DND-41 (cell line): ENCODE results near the gene SLC48A1.
A peak's percentile ranks its signal among the peaks of the same experiment; 100 is the strongest.

Experiments
- ATAC-seq: fragments of 200-7000 bp; cut with Tn5 transposase; 3 replicates; pipeline ENCODE4 v1.9.1; 2021; ENCODE audit warnings: low read depth; ENCODE audit not compliant: insufficient read depth
- DNase-seq: peaks from one replicate; pipeline ENCODE4 v3.0.0-alpha.2; 2020
- H2AFZ ChIP-seq: 2 replicates; pipeline ENCODE4 v1.6.0; 2012; ENCODE audit warnings: low read depth, low read length
- H3K27ac ChIP-seq: 2 replicates; pipeline ENCODE4 v1.5.1; 2012; ENCODE audit warnings: low read length, inconsistent platforms
- H3K27me3 ChIP-seq: fragments of 200-600 bp; sonication (generic); 2 replicates; pipeline ENCODE4 v1.6.0; 2012; ENCODE audit warnings: low read length, mild to moderate bottlenecking, inconsistent platforms; ENCODE audit not compliant: insufficient read depth, poor library complexity
- H3K36me3 ChIP-seq: 2 replicates; pipeline ENCODE4 v1.5.1; 2012; ENCODE audit warnings: low read length, inconsistent platforms; ENCODE audit not compliant: insufficient read depth
- H3K4me1 ChIP-seq: 2 replicates; pipeline ENCODE4 v1.5.1; 2012; ENCODE audit warnings: mild to moderate bottlenecking, low read length; ENCODE audit not compliant: insufficient read depth
- H3K4me2 ChIP-seq: 2 replicates; pipeline ENCODE4 v1.6.0; 2012; ENCODE audit warnings: mild to moderate bottlenecking, moderate library complexity, low read length, inconsistent platforms; ENCODE audit not compliant: insufficient read depth
- H3K4me3 ChIP-seq, 2 experiments: fragments of 200-600 bp in 1 of 2; shearing (Covaris generic) in 1 of 2; 2 replicates each; pipeline ENCODE4 v1.5.1; 2012 to 2016; ENCODE audit warnings: inconsistent platforms in 2 of 2, low read length in 2 of 2, mild to moderate bottlenecking in 2 of 2, low read depth in 1 of 2, moderate library complexity in 1 of 2
- H3K79me2 ChIP-seq: 2 replicates; pipeline ENCODE4 v1.6.0; 2012; ENCODE audit warnings: low read length, inconsistent platforms; ENCODE audit not compliant: insufficient read depth
- H3K9ac ChIP-seq: 2 replicates; pipeline ENCODE4 v1.6.0; 2012; ENCODE audit warnings: low read depth, mild to moderate bottlenecking, inconsistent platforms, low read length, moderate library complexity
- H3K9me3 ChIP-seq: 2 replicates; pipeline ENCODE4 v1.5.1; 2012; ENCODE audit warnings: low read length, moderate library complexity, mild to moderate bottlenecking, inconsistent platforms; ENCODE audit not compliant: insufficient read depth, severe bottlenecking
- H4K20me1 ChIP-seq: 2 replicates; pipeline ENCODE4 v1.6.0; 2012; ENCODE audit warnings: low read length; ENCODE audit not compliant: insufficient read depth
- EZH2 ChIP-seq: IDR thresholded peaks from 3 replicates; pipeline ENCODE4 v1.6.1; 2012; ENCODE audit warnings: borderline replicate concordance, low read depth, mild to moderate bottlenecking, moderate library complexity, low read length, inconsistent platforms; ENCODE audit not compliant: severe bottlenecking
- TF ChIP-seq, protein P1 (sequence below): IDR thresholded peaks from 2 replicates; pipeline ENCODE4 v1.5.1; 2012; ENCODE audit warnings: borderline replicate concordance, low read length, moderate library complexity, mild to moderate bottlenecking; ENCODE audit not compliant: poor library complexity, severe bottlenecking; ENCODE audit errors: extremely low read depth

Gene SLC48A1

DNA sequence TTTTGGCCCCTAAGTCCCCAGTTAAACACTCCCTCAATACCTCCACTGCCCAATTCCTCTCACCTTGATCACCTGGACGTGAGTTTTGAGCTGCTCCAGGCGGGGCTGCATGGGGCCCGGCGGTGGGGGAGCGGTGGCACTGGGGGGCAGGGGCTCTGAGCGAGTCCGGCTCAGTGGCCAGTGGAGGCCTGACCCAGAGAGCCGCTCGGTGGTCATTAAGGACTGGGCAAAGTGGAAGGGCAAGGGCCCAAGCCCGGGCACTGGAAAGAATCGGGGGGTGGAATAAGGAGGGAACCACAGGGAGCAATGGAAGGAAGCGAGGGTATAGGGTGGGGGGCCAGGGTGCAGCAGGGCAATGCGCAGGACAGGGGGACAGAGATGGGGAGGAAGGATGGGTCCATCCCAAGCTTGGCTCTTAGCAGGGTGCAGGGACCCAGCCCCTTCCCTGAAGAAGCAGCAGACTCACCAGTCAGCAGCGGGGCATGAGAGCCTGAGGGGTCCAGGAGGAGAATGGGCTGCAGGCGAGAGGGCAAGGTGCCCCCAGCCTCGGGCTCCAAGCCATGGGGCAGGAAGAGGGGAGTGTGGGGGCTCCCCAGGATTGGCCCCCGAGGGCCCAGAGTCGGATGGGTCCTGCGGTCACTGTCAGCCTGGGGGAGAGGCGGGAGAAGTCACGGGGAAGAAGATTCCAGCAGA lies 22.2 kb downstream of the SLC48A1 start:
- ATAC-seq: no peak
- no peaks in the 10 kb centered on the region for H3K9me3 ChIP-seq
- H3K4me1 ChIP-seq: no peaks in the 10 kb centered on the region
- DNase-seq: no peak
- H3K27me3 ChIP-seq: no peaks in the 10 kb centered on the region
- H3K79me2 ChIP-seq: no peaks in the 10 kb centered on the region
- no peak overlapping the region for H3K27ac ChIP-seq
- no peak overlapping the region for H3K4me3 ChIP-seq
- H3K36me3 ChIP-seq: no peaks in the 10 kb centered on the region
- no peak overlapping the region for H3K9ac ChIP-seq
- H3K4me2 ChIP-seq: no peak overlapping the region
- TF ChIP-seq, protein P1, sequence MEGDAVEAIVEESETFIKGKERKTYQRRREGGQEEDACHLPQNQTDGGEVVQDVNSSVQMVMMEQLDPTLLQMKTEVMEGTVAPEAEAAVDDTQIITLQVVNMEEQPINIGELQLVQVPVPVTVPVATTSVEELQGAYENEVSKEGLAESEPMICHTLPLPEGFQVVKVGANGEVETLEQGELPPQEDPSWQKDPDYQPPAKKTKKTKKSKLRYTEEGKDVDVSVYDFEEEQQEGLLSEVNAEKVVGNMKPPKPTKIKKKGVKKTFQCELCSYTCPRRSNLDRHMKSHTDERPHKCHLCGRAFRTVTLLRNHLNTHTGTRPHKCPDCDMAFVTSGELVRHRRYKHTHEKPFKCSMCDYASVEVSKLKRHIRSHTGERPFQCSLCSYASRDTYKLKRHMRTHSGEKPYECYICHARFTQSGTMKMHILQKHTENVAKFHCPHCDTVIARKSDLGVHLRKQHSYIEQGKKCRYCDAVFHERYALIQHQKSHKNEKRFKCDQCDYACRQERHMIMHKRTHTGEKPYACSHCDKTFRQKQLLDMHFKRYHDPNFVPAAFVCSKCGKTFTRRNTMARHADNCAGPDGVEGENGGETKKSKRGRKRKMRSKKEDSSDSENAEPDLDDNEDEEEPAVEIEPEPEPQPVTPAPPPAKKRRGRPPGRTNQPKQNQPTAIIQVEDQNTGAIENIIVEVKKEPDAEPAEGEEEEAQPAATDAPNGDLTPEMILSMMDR: no peak
- no peak for TF ChIP-seq EZH2
- H2AFZ ChIP-seq: no peak overlapping the region
- no peaks in the 10 kb centered on the region for H4K20me1 ChIP-seq

DNA sequence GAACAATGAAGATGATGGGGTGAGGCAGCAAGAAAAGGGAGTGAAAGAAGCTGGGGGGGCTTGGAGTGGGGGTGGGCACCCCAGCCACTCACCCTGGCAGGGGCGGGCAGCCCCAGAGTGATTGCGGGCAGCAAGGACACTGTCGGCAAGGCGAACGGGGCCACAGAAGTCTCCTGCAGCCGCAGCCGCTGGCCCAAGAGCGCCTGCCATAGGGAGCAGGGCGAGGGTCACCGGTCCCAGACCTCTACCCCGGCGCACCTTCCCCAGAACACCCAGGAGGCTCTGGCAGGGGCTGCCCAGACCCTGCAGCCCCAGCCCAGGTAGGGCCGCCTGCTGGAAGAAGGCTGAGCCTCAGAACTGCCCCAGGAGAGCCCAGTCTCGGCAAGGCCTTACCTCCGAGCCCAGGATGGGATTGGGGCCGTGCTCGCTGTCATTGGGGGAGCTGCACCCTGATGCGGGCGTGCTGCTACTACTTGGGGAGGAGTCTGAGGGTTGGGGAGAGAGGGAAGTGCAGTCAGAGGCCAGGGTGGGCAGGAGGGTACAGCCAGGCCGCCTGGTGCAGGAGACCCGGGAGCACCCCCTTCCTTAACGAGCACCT lies 22.9 kb downstream of the SLC48A1 start:
- Histone ChIP-seq H3K4me3 (no peak overlapping the region), H3K9me3 (no peaks in the 10 kb centered on the region), H3K9ac (no peak overlapping the region), H3K4me1 (no peaks in the 10 kb centered on the region), H3K79me2 (no peaks in the 10 kb centered on the region), H2AFZ (no peak overlapping the region), H3K36me3 (no peaks in the 10 kb centered on the region), H3K4me2 (no peak overlapping the region), H3K27me3 (no peaks in the 10 kb centered on the region), H4K20me1 (no peaks in the 10 kb centered on the region), H3K27ac (no peak overlapping the region)
- ATAC-seq (no peak), DNase-seq (no peak)
- TF ChIP-seq EZH2: no peak
- TF ChIP-seq, protein P1: no peak

DNA sequence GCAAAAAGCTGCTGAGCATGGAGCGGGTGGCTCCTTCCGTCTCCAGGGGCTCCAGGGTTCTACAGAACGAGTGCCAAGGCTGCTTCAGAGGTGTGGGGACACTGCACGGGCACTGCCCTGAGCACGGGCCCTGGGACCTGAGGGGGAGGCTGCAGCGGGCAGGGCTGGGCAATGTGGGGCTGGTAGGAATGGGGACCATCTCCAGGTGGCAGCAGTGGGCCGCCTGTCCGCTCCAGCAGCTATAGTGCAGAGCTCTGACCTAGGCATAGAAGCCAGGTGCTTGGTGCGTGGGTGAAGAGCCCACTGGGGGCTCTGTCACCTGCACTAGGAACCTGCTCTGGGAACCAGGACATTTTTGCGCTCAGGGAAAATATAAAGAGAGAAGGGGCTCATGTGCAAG lies 24.4 kb downstream of the SLC48A1 start:
- peak; percentile 81 for ATAC-seq
- H4K20me1 ChIP-seq: peaks cover 11% of the 10 kb centered on the region; the same call in 1 of the 2 replicates
- no peaks in the 10 kb centered on the region for H3K27me3 ChIP-seq
- H3K4me3 ChIP-seq: no peak overlapping the region
- peak; percentile 45 for DNase-seq
- H2AFZ ChIP-seq: no peak overlapping the region
- H3K27ac ChIP-seq: no peak overlapping the region
- no peaks in the 10 kb centered on the region for H3K9me3 ChIP-seq
- no peaks in the 10 kb centered on the region for H3K4me1 ChIP-seq
- H3K36me3 ChIP-seq: no peaks in the 10 kb centered on the region
- no peak overlapping the region for H3K4me2 ChIP-seq
- H3K79me2 ChIP-seq: no peaks in the 10 kb centered on the region
- TF ChIP-seq EZH2: no peak
- TF ChIP-seq, protein P1: peak; percentile 64
- H3K9ac ChIP-seq: no peak overlapping the region
